Measurements from ENCODE around the gene NAA50. TPM values are rescaled to one million over a fixed set of nuclear protein-coding genes. Genes with fewer than 3 reads are reported as not detected.

NAA50 gene
- polyA plus RNA-seq, 4 donors = 17.0 to 89.6 (median 41.0) TPM

GRCh38 chr3:113731694-113732093, 14.4 kb downstream of the NAA50 start:
- H3K4me1 ChIP-seq (ENCODE audit: control insufficient read depth in 3 of 3, insufficient read depth in 2 of 3, low read depth in 1 of 3, low read length in 2 of 3) = peaks cover 0 to 2% (median 0%) of the 10 kb centered on the region in 3 donors
- no peak for FAIRE-seq
- H3K27me3 ChIP-seq (ENCODE audit: control insufficient read depth in 3 of 3, insufficient read depth in 3 of 3, low read length in 3 of 3) = no peaks in the 10 kb centered on the region
- no peaks in the 10 kb centered on the region for H3K9me3 ChIP-seq (ENCODE audit: control insufficient read depth in 2 of 2, insufficient read depth in 1 of 2, low read depth in 1 of 2, low read length in 1 of 2)
- H3K27ac ChIP-seq (ENCODE audit: low read depth in 1 of 3, low read length in 2 of 3) = no peak overlapping the region
- no peak overlapping the region for H3K4me3 ChIP-seq (ENCODE audit: low read depth in 1 of 3, low read length in 3 of 3)
- no peak for DNase-seq
- H3K36me3 ChIP-seq (ENCODE audit: control insufficient read depth in 3 of 3, insufficient read depth in 2 of 3, low read depth in 1 of 3, low read length in 3 of 3) = peaks cover 0 to 10% (median 1%) of the 10 kb centered on the region in 3 donors
- 73 to 79% (median 73%) methylated on average over 4 of the region's 4 CpGs for WGBS, 3 donors

GRCh38 chr3:113730550-113730949, 15.5 kb downstream of the NAA50 start:
- H3K9me3 ChIP-seq (ENCODE audit: control insufficient read depth in 2 of 2, insufficient read depth in 1 of 2, low read depth in 1 of 2, low read length in 1 of 2) = no peaks in the 10 kb centered on the region
- H3K27ac ChIP-seq (ENCODE audit: low read depth in 1 of 3, low read length in 2 of 3) = no peak overlapping the region
- WGBS, 3 donors = 75 to 94% (median 91%) methylated on average over 1 of the region's 1 CpG
- no peak for DNase-seq
- peak; percentile 19 for FAIRE-seq
- peaks cover 0 to 13% (median 1%) of the 10 kb centered on the region in 3 donors for H3K36me3 ChIP-seq (ENCODE audit: control insufficient read depth in 3 of 3, insufficient read depth in 2 of 3, low read depth in 1 of 3, low read length in 3 of 3)
- peaks cover 0 to 2% (median 0%) of the 10 kb centered on the region in 3 donors for H3K4me1 ChIP-seq (ENCODE audit: control insufficient read depth in 3 of 3, insufficient read depth in 2 of 3, low read depth in 1 of 3, low read length in 2 of 3)
- no peak overlapping the region for H3K4me3 ChIP-seq (ENCODE audit: low read depth in 1 of 3, low read length in 3 of 3)
- no peaks in the 10 kb centered on the region for H3K27me3 ChIP-seq (ENCODE audit: control insufficient read depth in 3 of 3, insufficient read depth in 3 of 3, low read length in 3 of 3)

GRCh38 chr3:113728661-113729060, 17.4 kb downstream of the NAA50 start:
- H3K4me3 ChIP-seq (ENCODE audit: low read depth in 1 of 3, low read length in 3 of 3) = no peak overlapping the region
- FAIRE-seq (no peak), DNase-seq (no peak)
- peaks cover 0 to 5% (median 0%) of the 10 kb centered on the region in 3 donors for H3K4me1 ChIP-seq (ENCODE audit: control insufficient read depth in 3 of 3, insufficient read depth in 2 of 3, low read depth in 1 of 3, low read length in 2 of 3)
- H3K9me3 ChIP-seq (ENCODE audit: control insufficient read depth in 2 of 2, insufficient read depth in 1 of 2, low read depth in 1 of 2, low read length in 1 of 2) = no peaks in the 10 kb centered on the region
- no peaks in the 10 kb centered on the region for H3K27me3 ChIP-seq (ENCODE audit: control insufficient read depth in 3 of 3, insufficient read depth in 3 of 3, low read length in 3 of 3)
- H3K36me3 ChIP-seq (ENCODE audit: control insufficient read depth in 3 of 3, insufficient read depth in 2 of 3, low read depth in 1 of 3, low read length in 3 of 3) = peaks cover 0 to 16% (median 0%) of the 10 kb centered on the region in 3 donors
- H3K27ac ChIP-seq (ENCODE audit: low read depth in 1 of 3, low read length in 2 of 3) = no peak overlapping the region
- WGBS, 3 donors = 92 to 99% (median 94%) methylated on average over 2 of the region's 2 CpGs

GRCh38 chr3:113721636-113722035, 24.4 kb downstream of the NAA50 start:
- Histone ChIP-seq H3K4me3 (ENCODE audit: low read depth in 1 of 3, low read length in 3 of 3) (no peak overlapping the region), H3K27me3 (ENCODE audit: control insufficient read depth in 3 of 3, insufficient read depth in 3 of 3, low read length in 3 of 3) (no peaks in the 10 kb centered on the region), H3K36me3 (ENCODE audit: control insufficient read depth in 3 of 3, insufficient read depth in 2 of 3, low read depth in 1 of 3, low read length in 3 of 3) (peaks cover 9% of the 10 kb centered on the region in 3 donors), H3K9me3 (ENCODE audit: control insufficient read depth in 2 of 2, insufficient read depth in 1 of 2, low read depth in 1 of 2, low read length in 1 of 2) (no peaks in the 10 kb centered on the region), H3K4me1 (ENCODE audit: control insufficient read depth in 3 of 3, insufficient read depth in 2 of 3, low read depth in 1 of 3, low read length in 2 of 3) (peaks cover 0 to 3% (median 0%) of the 10 kb centered on the region in 3 donors), H3K27ac (ENCODE audit: low read depth in 1 of 3, low read length in 2 of 3) (no peak overlapping the region)
- DNase-seq (no peak), FAIRE-seq (no peak)
- whole genome bisulfite sequencing, 3 donors = 59 to 85% (median 68%) methylated on average over 3 of the region's 3 CpGs

- FAIRE-seq (no peak), DNase-seq (no peak)
- Histone ChIP-seq H3K4me3 (ENCODE audit: low read depth in 1 of 3, low read length in 3 of 3) (no peak overlapping the region), H3K4me1 (ENCODE audit: control insufficient read depth in 3 of 3, insufficient read depth in 2 of 3, low read depth in 1 of 3, low read length in 2 of 3) (no peaks in the 10 kb centered on the region), H3K36me3 (ENCODE audit: control insufficient read depth in 3 of 3, insufficient read depth in 2 of 3, low read depth in 1 of 3, low read length in 3 of 3) (peaks cover 3 to 9% (median 9%) of the 10 kb centered on the region in 3 donors), H3K27me3 (ENCODE audit: control insufficient read depth in 3 of 3, insufficient read depth in 3 of 3, low read length in 3 of 3) (no peaks in the 10 kb centered on the region), H3K27ac (ENCODE audit: low read depth in 1 of 3, low read length in 2 of 3) (no peak overlapping the region), H3K9me3 (ENCODE audit: control insufficient read depth in 2 of 2, insufficient read depth in 1 of 2, low read depth in 1 of 2, low read length in 1 of 2) (no peaks in the 10 kb centered on the region)
- WGBS, 3 donors = 68 to 88% (median 80%) methylated on average over 2 of the region's 2 CpGs
Measured at GRCh38 chr3:113719758-113720157, 26.3 kb downstream of the NAA50 start.

GRCh38 chr3:113719294-113719693, 26.8 kb downstream of the NAA50 start:
- Histone ChIP-seq H3K4me1 (ENCODE audit: control insufficient read depth in 3 of 3, insufficient read depth in 2 of 3, low read depth in 1 of 3, low read length in 2 of 3) (no peaks in the 10 kb centered on the region), H3K27me3 (ENCODE audit: control insufficient read depth in 3 of 3, insufficient read depth in 3 of 3, low read length in 3 of 3) (no peaks in the 10 kb centered on the region), H3K4me3 (ENCODE audit: low read depth in 1 of 3, low read length in 3 of 3) (no peak overlapping the region), H3K36me3 (ENCODE audit: control insufficient read depth in 3 of 3, insufficient read depth in 2 of 3, low read depth in 1 of 3, low read length in 3 of 3) (peaks cover 3 to 9% (median 9%) of the 10 kb centered on the region in 3 donors), H3K9me3 (ENCODE audit: control insufficient read depth in 2 of 2, insufficient read depth in 1 of 2, low read depth in 1 of 2, low read length in 1 of 2) (no peaks in the 10 kb centered on the region), H3K27ac (ENCODE audit: low read depth in 1 of 3, low read length in 2 of 3) (no peak overlapping the region)
- DNase-seq = no peak
- WGBS, 3 donors = 94 to 97% (median 96%) methylated on average over 1 of the region's 1 CpG
- no peak for FAIRE-seq

GRCh38 chr3:113717818-113718217, 28.2 kb downstream of the NAA50 start:
- H3K27ac ChIP-seq (ENCODE audit: low read depth in 1 of 3, low read length in 2 of 3) = no peak overlapping the region
- 94 to 99% (median 97%) methylated on average over 3 of the region's 3 CpGs for WGBS, 3 donors
- no peaks in the 10 kb centered on the region for H3K4me1 ChIP-seq (ENCODE audit: control insufficient read depth in 3 of 3, insufficient read depth in 2 of 3, low read depth in 1 of 3, low read length in 2 of 3)
- no peak overlapping the region for H3K4me3 ChIP-seq (ENCODE audit: low read depth in 1 of 3, low read length in 3 of 3)
- peaks cover 3 to 9% (median 9%) of the 10 kb centered on the region in 3 donors for H3K36me3 ChIP-seq (ENCODE audit: control insufficient read depth in 3 of 3, insufficient read depth in 2 of 3, low read depth in 1 of 3, low read length in 3 of 3)
- no peaks in the 10 kb centered on the region for H3K27me3 ChIP-seq (ENCODE audit: control insufficient read depth in 3 of 3, insufficient read depth in 3 of 3, low read length in 3 of 3)
- FAIRE-seq (no peak), DNase-seq (no peak)
- H3K9me3 ChIP-seq (ENCODE audit: control insufficient read depth in 2 of 2, insufficient read depth in 1 of 2, low read depth in 1 of 2, low read length in 1 of 2) = no peaks in the 10 kb centered on the region

GRCh38 chr3:113717308-113717707, 28.7 kb downstream of the NAA50 start:
- no peak overlapping the region for H3K4me3 ChIP-seq (ENCODE audit: low read depth in 1 of 3, low read length in 3 of 3)
- H3K27me3 ChIP-seq (ENCODE audit: control insufficient read depth in 3 of 3, insufficient read depth in 3 of 3, low read length in 3 of 3) = no peaks in the 10 kb centered on the region
- H3K36me3 ChIP-seq (ENCODE audit: control insufficient read depth in 3 of 3, insufficient read depth in 2 of 3, low read depth in 1 of 3, low read length in 3 of 3) = peaks cover 3 to 9% (median 9%) of the 10 kb centered on the region in 3 donors
- no peaks in the 10 kb centered on the region for H3K4me1 ChIP-seq (ENCODE audit: control insufficient read depth in 3 of 3, insufficient read depth in 2 of 3, low read depth in 1 of 3, low read length in 2 of 3)
- DNase-seq = no peak
- WGBS, 3 donors = 93 to 99% (median 95%) methylated on average over 3 of the region's 3 CpGs
- FAIRE-seq = no peak
- no peak overlapping the region for H3K27ac ChIP-seq (ENCODE audit: low read depth in 1 of 3, low read length in 2 of 3)
- H3K9me3 ChIP-seq (ENCODE audit: control insufficient read depth in 2 of 2, insufficient read depth in 1 of 2, low read depth in 1 of 2, low read length in 1 of 2) = no peaks in the 10 kb centered on the region

- WGBS, 3 donors = 49 to 86% (median 84%) methylated on average over 1 of the region's 1 CpG
- Histone ChIP-seq H3K27me3 (ENCODE audit: control insufficient read depth in 3 of 3, insufficient read depth in 3 of 3, low read length in 3 of 3) (no peaks in the 10 kb centered on the region), H3K9me3 (ENCODE audit: control insufficient read depth in 2 of 2, insufficient read depth in 1 of 2, low read depth in 1 of 2, low read length in 1 of 2) (no peaks in the 10 kb centered on the region), H3K27ac (ENCODE audit: low read depth in 1 of 3, low read length in 2 of 3) (no peak overlapping the region), H3K4me3 (ENCODE audit: low read depth in 1 of 3, low read length in 3 of 3) (no peak overlapping the region), H3K4me1 (ENCODE audit: control insufficient read depth in 3 of 3, insufficient read depth in 2 of 3, low read depth in 1 of 3, low read length in 2 of 3) (no peaks in the 10 kb centered on the region), H3K36me3 (ENCODE audit: control insufficient read depth in 3 of 3, insufficient read depth in 2 of 3, low read depth in 1 of 3, low read length in 3 of 3) (peaks cover 0 to 3% (median 3%) of the 10 kb centered on the region in 3 donors)
- FAIRE-seq (no peak), DNase-seq (no peak)
Measured at GRCh38 chr3:113714702-113715101, 31.3 kb downstream of the NAA50 start.
